ENCODE results near the gene HIVEP3.

HIVEP3 gene

DNA sequence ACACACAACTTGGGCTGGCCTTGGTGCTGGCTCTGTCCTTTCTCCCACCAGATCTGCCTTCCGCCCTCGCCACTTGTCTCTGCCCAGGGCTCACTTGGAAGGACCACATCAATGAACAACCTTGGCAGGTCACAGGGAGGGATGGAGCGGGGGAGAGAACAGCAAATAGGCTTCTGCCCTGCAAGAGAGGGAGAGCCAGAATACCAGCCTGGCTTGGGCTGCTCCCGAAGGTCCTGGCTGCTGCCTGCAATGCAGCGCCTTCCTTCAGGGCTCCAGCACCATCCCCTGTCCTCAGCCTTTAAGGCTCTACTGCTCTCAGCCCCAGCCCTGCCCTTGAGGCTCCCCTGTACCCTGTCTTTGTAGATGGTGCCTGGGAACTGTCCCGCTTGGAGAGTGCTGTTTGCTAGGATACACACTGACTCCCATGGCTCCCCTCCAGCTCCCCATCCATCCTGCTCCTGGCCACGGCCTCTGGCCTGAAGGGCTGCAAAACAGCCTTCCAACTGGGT, 43.8 kb downstream of the HIVEP3 start:
- DNase-seq (ENCODE audit: low read depth in 2 of 2, low spot score in 1 of 2) = no peak

- DNase-seq (ENCODE audit: low read depth in 2 of 2, low spot score in 1 of 2) = no peak
Observed at GRCh38 chr1:41874151-41874719, 44.5 kb downstream of the HIVEP3 start.

GRCh38 chr1:41872074-41872473, 46.6 kb downstream of the HIVEP3 start:
- DNase-seq (ENCODE audit: low read depth in 2 of 2, low spot score in 1 of 2) = no peak

GRCh38 chr1:41870076-41870562, 48.6 kb downstream of the HIVEP3 start:
- DNase-seq (ENCODE audit: low read depth in 2 of 2, low spot score in 1 of 2) = no peak

GRCh38 chr1:41868241-41868998, 50.3 kb downstream of the HIVEP3 start:
- no peak for DNase-seq (ENCODE audit: low read depth in 2 of 2, low spot score in 1 of 2)

DNA sequence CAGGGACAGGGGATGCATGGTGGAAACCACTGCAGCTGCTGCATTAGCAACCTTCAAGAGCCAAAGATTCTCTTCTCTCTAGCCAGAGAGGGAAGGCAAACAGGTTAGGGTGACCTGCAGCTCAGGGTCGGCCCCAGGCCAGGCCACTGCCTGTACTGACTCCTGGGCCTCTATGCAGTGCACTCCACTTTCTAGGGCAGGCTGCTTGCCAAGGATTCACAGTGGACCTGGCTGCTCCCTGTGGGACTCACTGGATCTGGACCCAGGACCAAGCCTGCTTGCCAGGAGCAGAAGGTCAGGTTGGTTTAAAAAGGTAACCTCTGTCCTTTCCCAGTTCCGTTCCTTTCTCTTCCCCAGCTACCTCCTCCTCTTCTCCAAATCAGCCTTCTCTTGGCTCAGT, 52.4 kb downstream of the HIVEP3 start:
- DNase-seq (ENCODE audit: low read depth in 2 of 2, low spot score in 1 of 2) = no peak

- no peak for DNase-seq (ENCODE audit: low read depth in 2 of 2, low spot score in 1 of 2)
Observed at GRCh38 chr1:41864471-41865040, 54.2 kb downstream of the HIVEP3 start.

GRCh38 chr1:41863718-41864117, 55.0 kb downstream of the HIVEP3 start:
- no peak for DNase-seq (ENCODE audit: low read depth in 2 of 2, low spot score in 1 of 2)

DNA sequence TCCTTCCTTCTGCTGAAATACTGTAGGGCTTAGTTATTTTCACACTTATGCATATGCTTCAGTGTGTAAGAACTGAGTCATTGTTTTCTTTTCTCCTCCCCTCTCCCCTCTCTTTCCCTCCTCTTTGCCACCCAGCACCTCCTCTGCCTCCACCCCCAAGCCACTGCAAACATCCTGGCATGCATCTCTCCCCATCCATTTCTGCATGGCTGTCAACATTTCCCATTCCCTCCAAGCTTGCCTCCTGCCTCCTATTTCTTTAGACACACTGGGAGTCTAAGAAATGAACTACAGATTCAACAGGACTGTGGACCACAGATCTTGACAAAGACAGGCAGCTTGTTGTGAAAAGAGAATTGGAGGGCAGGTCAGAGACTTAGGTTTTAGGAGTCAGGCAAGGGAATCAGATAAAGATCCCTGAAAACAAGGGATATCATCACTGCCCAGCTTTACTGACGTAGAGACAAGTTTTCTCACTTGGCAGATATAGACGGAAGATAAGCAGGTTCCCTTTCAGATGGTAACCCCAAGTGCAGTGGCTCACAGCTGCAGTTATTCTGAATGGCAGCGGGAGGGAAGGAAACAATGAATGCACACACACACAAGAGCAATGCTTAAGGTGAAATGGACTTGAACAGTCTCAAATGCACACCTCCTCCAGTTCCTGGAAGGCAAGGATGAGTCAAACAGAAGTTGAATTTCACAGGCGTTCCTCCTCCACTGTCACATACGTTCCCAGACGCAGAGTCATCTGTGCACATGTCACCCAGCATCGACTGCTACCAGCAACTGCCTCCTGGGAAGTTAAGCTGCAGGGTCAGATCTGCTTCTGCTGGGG, 56.1 kb downstream of the HIVEP3 start:
- no peak for DNase-seq (ENCODE audit: low read depth in 2 of 2, low spot score in 1 of 2)

GRCh38 chr1:41861535-41862383, 57.0 kb downstream of the HIVEP3 start:
- no peak for DNase-seq (ENCODE audit: low read depth in 2 of 2, low spot score in 1 of 2)

GRCh38 chr1:41860771-41861170, 58.0 kb downstream of the HIVEP3 start:
- DNase-seq (ENCODE audit: low read depth in 2 of 2, low spot score in 1 of 2) = no peak

DNA sequence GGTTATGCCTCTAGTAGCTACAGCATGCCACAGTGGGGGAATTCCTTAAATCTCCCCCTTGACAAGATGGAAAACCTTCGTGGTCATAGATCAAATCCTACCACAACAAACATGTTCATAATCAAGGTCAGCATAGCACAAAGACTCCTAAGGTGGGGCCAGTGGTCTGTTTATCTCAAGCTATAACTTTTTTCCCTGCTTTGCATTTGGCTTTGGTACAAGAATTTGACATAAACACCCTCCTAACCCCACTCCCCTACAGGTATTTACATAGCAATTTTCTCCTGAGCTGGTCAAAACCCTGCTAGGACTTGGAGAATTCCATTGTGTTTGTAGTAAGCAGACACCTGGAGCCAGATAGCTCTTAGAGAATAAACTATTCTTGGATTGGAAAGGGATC, 58.5 kb downstream of the HIVEP3 start:
- DNase-seq (ENCODE audit: low read depth in 2 of 2, low spot score in 1 of 2) = no peak

GRCh38 chr1:41859686-41860085, 59.0 kb downstream of the HIVEP3 start:
- DNase-seq (ENCODE audit: low read depth in 2 of 2, low spot score in 1 of 2) = no peak

DNA sequence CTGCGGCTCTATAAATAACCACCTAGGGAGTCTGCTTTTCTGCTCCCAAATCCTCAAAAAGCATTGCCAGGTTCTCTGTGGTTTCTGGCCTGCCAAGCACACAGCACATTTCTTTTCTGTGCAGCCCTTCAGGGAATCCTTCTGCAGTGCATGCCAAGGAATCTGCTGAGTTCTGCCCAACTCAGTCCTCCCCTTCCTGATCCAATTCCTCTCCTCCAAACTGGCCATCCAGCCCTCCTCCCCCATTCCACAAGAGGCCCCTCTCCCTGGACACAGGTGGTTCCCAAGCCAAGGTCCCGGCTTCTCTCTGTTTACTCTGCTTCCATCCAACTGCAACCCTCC, 61.8 kb downstream of the HIVEP3 start:
- DNase-seq (ENCODE audit: low read depth in 2 of 2, low spot score in 1 of 2) = no peak

DNA sequence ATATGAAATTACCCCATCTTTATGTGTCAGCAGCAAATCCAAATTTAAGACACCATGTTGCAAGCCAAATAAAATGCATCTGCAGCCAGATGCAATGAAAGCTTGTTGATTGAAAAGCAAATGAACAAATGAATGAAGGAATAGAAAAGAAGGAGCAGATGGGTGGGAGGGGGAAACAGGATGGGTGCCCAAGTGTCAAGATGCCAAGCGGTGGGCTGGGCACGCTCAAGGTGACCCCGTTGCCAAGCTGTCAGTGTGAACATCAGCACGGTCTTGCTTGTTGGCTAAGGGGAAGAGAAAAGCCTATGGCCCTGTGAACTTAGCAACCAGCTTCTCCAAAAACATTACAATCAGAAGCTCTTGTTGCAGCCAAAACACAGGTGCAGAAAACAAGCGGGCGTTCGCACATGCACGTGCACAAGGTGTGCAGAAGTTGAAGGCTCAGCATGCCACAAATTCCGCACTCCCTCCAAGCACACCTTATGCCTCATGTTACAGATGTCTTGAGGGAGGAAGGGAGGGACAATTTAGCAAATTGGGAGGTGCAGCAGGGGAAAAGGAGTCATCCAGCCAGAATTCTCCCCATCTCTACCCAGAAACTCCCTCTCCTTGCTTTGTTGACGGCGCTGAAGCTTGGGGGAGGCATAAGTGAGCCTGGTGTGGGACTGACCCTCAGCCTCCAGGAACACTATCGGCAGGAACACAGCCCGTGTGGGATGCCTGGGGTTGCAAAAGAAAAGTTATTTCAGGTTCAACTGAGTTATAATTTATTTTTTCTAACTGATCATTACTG, 62.4 kb downstream of the HIVEP3 start:
- DNase-seq (ENCODE audit: low read depth in 2 of 2, low spot score in 1 of 2) = no peak

- no peak for DNase-seq (ENCODE audit: low read depth in 2 of 2, low spot score in 1 of 2)
Observed at GRCh38 chr1:41855713-41856112, 63.0 kb downstream of the HIVEP3 start.

DNA sequence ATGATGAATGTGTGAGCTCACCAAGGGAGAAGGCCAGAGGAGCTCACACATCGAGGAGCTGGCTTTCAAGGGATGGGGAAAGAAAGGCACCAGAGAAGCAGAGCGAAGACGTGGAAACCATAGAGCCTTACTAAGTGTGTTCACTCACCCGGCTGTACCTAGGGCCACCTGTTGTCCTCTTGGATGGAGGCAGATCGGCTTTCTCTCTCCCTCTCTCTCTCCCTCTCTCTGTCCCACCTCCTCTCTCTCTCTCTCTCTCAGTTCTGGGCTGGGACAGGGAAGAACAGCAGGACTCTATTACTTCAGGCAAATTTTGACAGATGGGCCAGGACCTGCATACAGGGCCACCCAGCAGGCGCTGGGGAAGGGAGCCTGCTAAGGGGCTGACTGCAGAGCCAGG, 64.8 kb downstream of the HIVEP3 start:
- no peak for DNase-seq (ENCODE audit: low read depth in 2 of 2, low spot score in 1 of 2)

- DNase-seq (ENCODE audit: low read depth in 2 of 2, low spot score in 1 of 2) = no peak
Observed at GRCh38 chr1:41852091-41852490, 66.6 kb downstream of the HIVEP3 start.

DNA sequence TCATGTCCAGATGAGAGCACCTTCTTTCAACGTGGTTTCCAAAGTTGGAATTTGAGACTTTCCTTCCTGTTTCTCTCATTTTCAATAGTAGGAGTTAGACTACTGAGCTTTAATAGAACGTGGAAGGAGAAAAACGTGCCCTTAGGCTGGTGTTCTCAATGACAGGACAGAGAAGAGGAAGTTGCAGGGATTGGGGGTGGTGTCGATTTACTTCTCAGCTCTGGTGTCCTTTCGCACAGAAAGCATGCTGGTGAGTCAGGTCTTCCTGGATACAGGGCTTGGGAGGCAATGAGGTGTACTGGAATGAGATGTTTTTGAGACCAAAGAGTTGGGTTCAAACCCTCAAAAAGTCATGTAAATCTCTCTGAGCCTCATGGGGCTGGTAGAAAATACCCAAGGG, 67.1 kb downstream of the HIVEP3 start:
- DNase-seq (ENCODE audit: low read depth in 2 of 2, low spot score in 1 of 2) = no peak

DNA sequence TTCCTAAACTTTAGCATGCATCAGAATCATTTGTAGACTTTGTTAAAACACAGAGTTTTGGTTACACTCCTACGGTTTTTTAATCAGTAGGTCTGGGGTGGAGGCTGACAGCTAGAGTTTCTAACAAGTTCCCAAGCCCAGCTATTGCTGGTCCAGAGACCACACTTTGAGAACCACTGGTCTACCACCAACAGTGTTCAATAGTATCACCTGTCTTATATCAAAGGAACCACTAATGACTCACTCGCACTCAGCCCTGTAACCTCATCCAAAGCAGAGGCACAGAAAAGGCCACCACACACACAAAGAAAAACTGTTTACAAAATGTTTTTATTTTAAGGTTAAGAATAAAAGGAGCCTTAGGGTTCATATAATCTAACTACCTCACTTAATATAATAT, 68.7 kb downstream of the HIVEP3 start:
- no peak for DNase-seq (ENCODE audit: low read depth in 2 of 2, low spot score in 1 of 2)
